Naive B cell (primary cell): Measurements from ENCODE around the gene FGF7. TPM values are rescaled to one million over a fixed set of nuclear protein-coding genes. Genes with fewer than 3 reads are reported as not detected.
"Not testable (repeated sequence)": the region's sequence is repeated elsewhere in the genome, so short reads cannot be mapped to it uniquely, and the experiment has no call there.

Source experiments
- ATAC-seq, 2 donors: fragments of 150-1000 bp; cut with Tn5 transposase; 2 replicates each; pipeline ENCODE4 v1.10.0; 2021; ENCODE audit warnings: low read depth in 2 of 2, mild to moderate bottlenecking in 2 of 2, moderate library complexity in 2 of 2
- DNase-seq: peaks from one replicate; pipeline ENCODE4 v3.0.0; 2022
- H3K27ac Mint-ChIP-seq, 6 donors: one replicate each; pipeline ENCODE4 v1.8.0; 2020 to 2022; ENCODE audit warnings: mild to moderate bottlenecking in 6 of 6, mixed read lengths in 6 of 6, moderate library complexity in 5 of 6, inconsistent platforms in 2 of 6
- H3K27me3 Mint-ChIP-seq, 3 donors: one replicate each; pipeline ENCODE4 v1.8.0; 2021 to 2022; ENCODE audit warnings: mixed read lengths in 3 of 3, mild to moderate bottlenecking in 1 of 3
- H3K36me3 Mint-ChIP-seq, 2 donors: one replicate each; pipeline ENCODE4 v1.8.0; 2020 to 2022; ENCODE audit warnings: mixed read lengths in 2 of 2, inconsistent platforms in 1 of 2, mild to moderate bottlenecking in 1 of 2
- H3K4me1 Mint-ChIP-seq, 3 donors: one replicate each; pipeline ENCODE4 v1.8.0; 2020 to 2022; ENCODE audit warnings: mixed read lengths in 3 of 3, inconsistent platforms in 1 of 3, mild to moderate bottlenecking in 1 of 3, moderate library complexity in 1 of 3
- H3K4me3 Mint-ChIP-seq, 8 donors: one replicate each; pipeline ENCODE4 v1.8.0; 2020 to 2022; ENCODE audit warnings: mild to moderate bottlenecking in 8 of 8, mixed read lengths in 8 of 8, moderate library complexity in 8 of 8, inconsistent platforms in 2 of 8
- H3K9me3 Mint-ChIP-seq, 7 donors: one replicate each; pipeline ENCODE4 v1.8.0; 2020 to 2022; ENCODE audit warnings: mixed read lengths in 7 of 7, mild to moderate bottlenecking in 5 of 7, inconsistent platforms in 2 of 7, moderate library complexity in 1 of 7
- polyA plus RNA-seq, 6 donors: library from polyadenylated mRNA; unstranded; fragments of 300-500 nt; fragmentation: Illumina TruSeq; gene quantifications; one replicate each; pipeline ENCODE4 v1.2.3, GENCODE V29; 2021; ENCODE audit warnings: low read depth in 6 of 6

Gene FGF7
- polyA plus RNA-seq, 6 donors from 2014 or later, result not detected

DNA sequence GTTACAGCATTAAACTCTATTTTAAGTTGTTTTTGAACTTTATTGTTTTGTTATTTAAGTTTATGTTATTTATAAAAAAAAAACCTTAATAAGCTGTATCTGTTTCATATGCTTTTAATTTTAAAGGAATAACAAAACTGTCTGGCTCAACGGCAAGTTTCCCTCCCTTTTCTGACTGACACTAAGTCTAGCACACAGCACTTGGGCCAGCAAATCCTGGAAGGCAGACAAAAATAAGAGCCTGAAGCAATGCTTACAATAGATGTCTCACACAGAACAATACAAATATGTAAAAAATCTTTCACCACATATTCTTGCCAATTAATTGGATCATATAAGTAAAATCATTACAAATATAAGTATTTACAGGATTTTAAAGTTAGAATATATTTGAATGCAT lies 62.4 kb downstream of the FGF7 start:
- not testable (repeated sequence) for H3K27me3 Mint-ChIP-seq, H3K4me1 Mint-ChIP-seq, H3K9me3 Mint-ChIP-seq, DNase-seq, H3K36me3 Mint-ChIP-seq, H3K27ac Mint-ChIP-seq, ATAC-seq, H3K4me3 Mint-ChIP-seq

DNA sequence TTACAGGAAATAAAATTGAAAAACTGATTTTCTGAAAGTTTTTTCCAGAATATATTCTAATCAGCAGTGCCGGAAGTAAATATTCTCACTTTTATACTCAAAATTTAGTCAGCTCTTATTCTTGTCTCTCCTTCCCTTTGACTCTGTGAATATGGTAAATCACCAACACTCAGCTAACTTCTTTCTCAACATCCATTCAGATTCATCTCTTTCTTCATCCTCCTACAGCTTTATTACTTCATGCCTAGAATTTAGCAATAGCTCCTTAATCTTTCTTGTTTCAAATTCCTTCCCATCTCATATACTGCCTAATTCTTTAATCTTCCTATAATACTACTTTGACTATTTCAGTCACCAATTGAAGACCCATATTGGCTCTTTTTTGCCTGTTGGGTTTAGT lies 67.9 kb downstream of the FGF7 start:
- Mint-ChIP-seq H3K4me1 (no peaks in the 10 kb centered on the region), H3K27ac (no peak overlapping the region), H3K4me3 (no peak overlapping the region), H3K9me3 (no peaks in the 10 kb centered on the region), H3K27me3 (no peaks in the 10 kb centered on the region), H3K36me3 (no peaks in the 10 kb centered on the region)
- DNase-seq, result no peak
- no peak for ATAC-seq

DNA sequence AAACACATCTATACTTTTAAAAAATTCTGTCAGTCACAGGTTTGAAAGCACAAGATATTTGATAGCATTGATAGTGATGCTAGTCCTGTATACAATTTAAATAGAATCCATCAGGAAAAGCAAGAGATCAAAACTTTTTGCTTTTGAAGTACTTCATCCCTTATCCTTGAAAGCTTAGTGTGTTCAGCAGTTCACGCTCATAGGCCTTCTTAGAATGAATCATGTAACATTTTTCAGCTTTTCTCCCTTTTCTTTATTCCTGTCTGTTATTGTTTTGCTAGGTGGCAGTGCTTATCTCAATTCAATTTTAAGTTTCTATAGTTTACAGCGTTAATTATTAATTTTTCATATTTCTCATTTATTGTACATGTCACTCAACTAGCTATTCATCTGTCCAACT lies 69.1 kb downstream of the FGF7 start:
- no peak overlapping the region for H3K4me3 Mint-ChIP-seq
- no peak for DNase-seq
- H3K27me3 Mint-ChIP-seq, result peaks cover 0 to 4% (median 0%) of the 10 kb centered on the region in 3 donors
- H3K36me3 Mint-ChIP-seq, result no peaks in the 10 kb centered on the region
- ATAC-seq, result no peak
- no peaks in the 10 kb centered on the region for H3K9me3 Mint-ChIP-seq
- no peak overlapping the region for H3K27ac Mint-ChIP-seq
- no peaks in the 10 kb centered on the region for H3K4me1 Mint-ChIP-seq

GRCh38 chr15:49492830-49493229 lies 69.8 kb downstream of the FGF7 start:
- H3K4me1 Mint-ChIP-seq, result no peaks in the 10 kb centered on the region
- no peaks in the 10 kb centered on the region for H3K36me3 Mint-ChIP-seq
- ATAC-seq (no peak), DNase-seq (no peak)
- H3K27me3 Mint-ChIP-seq, result peaks cover 0 to 4% (median 0%) of the 10 kb centered on the region in 3 donors
- no peak overlapping the region for H3K27ac Mint-ChIP-seq
- H3K4me3 Mint-ChIP-seq, result no peak overlapping the region
- H3K9me3 Mint-ChIP-seq, result no peaks in the 10 kb centered on the region

GRCh38 chr15:49494842-49495241 lies 71.8 kb downstream of the FGF7 start:
- Mint-ChIP-seq H3K36me3 (no peaks in the 10 kb centered on the region), H3K4me1 (no peaks in the 10 kb centered on the region), H3K27ac (no peak overlapping the region), H3K9me3 (no peaks in the 10 kb centered on the region), H3K27me3 (peaks cover 0 to 4% (median 0%) of the 10 kb centered on the region in 3 donors), H3K4me3 (no peak overlapping the region)
- DNase-seq, result no peak
- ATAC-seq, result no peak

DNA sequence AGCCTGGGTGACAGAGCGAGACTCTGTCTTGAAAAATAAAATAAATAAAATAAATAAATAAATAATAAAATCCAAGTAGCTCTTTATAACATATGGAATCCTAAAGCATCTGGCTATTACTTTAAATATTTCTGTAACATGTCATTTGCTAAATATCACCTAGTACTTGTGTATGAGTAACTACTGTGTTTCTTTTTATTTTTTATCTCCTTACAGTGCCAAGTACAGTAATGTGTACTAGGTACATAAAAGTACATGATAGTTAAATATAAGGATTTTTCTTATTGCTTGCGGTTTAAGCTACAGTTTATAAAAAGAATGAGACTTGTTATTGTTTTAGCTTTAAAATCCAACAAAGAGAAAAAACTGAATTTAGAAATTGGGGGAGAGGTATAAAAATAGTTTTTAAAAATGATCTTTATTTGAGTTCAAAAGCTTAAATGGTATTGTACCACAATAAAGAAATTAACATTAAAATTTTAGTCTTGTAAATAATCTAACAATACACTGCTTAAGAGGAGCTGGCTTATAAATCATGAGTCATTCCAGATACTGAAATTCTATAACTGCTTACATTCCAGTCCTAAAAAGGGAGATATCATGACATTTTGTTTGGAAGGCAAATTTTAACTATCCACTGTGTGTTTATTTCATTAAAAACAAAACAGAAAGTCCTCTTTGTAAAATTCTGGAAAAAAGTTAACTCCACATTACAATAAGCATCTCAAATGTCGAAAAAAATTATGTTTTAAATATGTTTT lies 73.1 kb downstream of the FGF7 start:
- H3K9me3 Mint-ChIP-seq, result peaks cover 2 to 5% (median 4%) of the 10 kb centered on the region in 7 donors
- ATAC-seq (no peak), DNase-seq (no peak)
- no peak overlapping the region for H3K4me3 Mint-ChIP-seq
- H3K27ac Mint-ChIP-seq, result no peak overlapping the region
- no peaks in the 10 kb centered on the region for H3K4me1 Mint-ChIP-seq
- peaks cover 0 to 4% (median 0%) of the 10 kb centered on the region in 3 donors for H3K27me3 Mint-ChIP-seq
- H3K36me3 Mint-ChIP-seq, result peaks cover 0 to 6% of the 10 kb centered on the region in 2 donors

GRCh38 chr15:49501586-49501985 lies 78.5 kb downstream of the FGF7 start:
- DNase-seq (no peak), ATAC-seq (no peak)
- no peak overlapping the region for H3K4me3 Mint-ChIP-seq
- H3K9me3 Mint-ChIP-seq, result peaks cover 10 to 24% (median 12%) of the 10 kb centered on the region in 7 donors
- peaks cover 3 to 11% of the 10 kb centered on the region in 2 donors for H3K36me3 Mint-ChIP-seq
- peaks cover 0 to 4% (median 0%) of the 10 kb centered on the region in 3 donors for H3K27me3 Mint-ChIP-seq
- no peak overlapping the region for H3K27ac Mint-ChIP-seq
- no peaks in the 10 kb centered on the region for H3K4me1 Mint-ChIP-seq

- Mint-ChIP-seq H3K27ac (no peak overlapping the region), H3K4me1 (no peaks in the 10 kb centered on the region), H3K36me3 (peaks cover 3% of the 10 kb centered on the region in 2 donors), H3K4me3 (no peak overlapping the region), H3K9me3 (peaks cover 5 to 17% (median 9%) of the 10 kb centered on the region in 7 donors), H3K27me3 (no peaks in the 10 kb centered on the region)
- no peak for DNase-seq
- no peak for ATAC-seq
Observed at GRCh38 chr15:49506341-49506740, 83.3 kb downstream of the FGF7 start.

- H3K27ac Mint-ChIP-seq, result no peak overlapping the region
- H3K9me3 Mint-ChIP-seq, result peaks cover 5 to 9% (median 8%) of the 10 kb centered on the region in 7 donors
- ATAC-seq (no peak), DNase-seq (no peak)
- no peak overlapping the region for H3K4me3 Mint-ChIP-seq
- H3K27me3 Mint-ChIP-seq, result no peaks in the 10 kb centered on the region
- H3K36me3 Mint-ChIP-seq, result peaks cover 0 to 3% of the 10 kb centered on the region in 2 donors
- H3K4me1 Mint-ChIP-seq, result no peaks in the 10 kb centered on the region
Observed at GRCh38 chr15:49507261-49507660, 84.2 kb downstream of the FGF7 start.

DNA sequence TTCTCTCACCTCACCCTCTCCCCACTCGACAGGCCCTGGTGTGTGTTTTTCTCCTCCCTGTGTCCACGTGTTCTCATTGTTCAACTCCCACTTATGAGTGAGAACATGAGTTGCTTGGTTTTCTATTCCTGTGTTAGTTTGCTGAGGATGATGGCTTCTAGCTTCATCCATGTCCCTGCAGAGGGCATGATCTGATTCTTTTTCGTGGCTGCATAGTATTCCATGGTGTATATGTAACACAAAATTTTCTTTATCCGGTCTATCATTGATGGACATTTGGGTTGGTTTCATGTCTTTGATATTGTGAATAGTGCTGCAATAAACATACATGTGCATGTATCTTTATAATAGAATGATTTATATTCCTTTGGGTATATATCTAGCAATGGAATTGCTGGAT lies 89.7 kb downstream of the FGF7 start:
- ATAC-seq, H3K27me3 Mint-ChIP-seq, H3K27ac Mint-ChIP-seq, DNase-seq, H3K4me1 Mint-ChIP-seq, H3K9me3 Mint-ChIP-seq, H3K36me3 Mint-ChIP-seq, H3K4me3 Mint-ChIP-seq: not testable (repeated sequence)

DNA sequence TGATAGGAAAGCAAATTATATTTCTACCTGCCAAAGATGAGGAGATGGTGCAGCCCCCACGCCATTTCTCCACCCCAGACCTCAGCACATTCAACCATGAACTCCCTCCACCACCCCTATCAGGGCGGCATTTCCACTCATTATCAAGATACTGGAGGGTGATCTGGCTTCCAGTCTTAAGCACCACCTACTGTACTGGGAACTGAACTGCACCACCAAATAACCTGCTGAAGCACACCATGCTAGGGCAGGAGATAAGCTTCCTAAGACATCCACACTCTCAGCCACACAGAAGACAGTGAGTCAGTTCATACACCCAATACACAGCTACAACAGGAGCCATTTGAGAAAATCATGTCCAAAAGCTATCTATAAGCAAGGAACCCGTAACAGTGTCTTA lies 98.8 kb downstream of the FGF7 start:
- H3K4me3 Mint-ChIP-seq, result no peak overlapping the region
- DNase-seq, result no peak
- H3K4me1 Mint-ChIP-seq, result no peaks in the 10 kb centered on the region
- H3K36me3 Mint-ChIP-seq, result peaks cover 34% of the 10 kb centered on the region in 2 donors
- H3K27ac Mint-ChIP-seq, result no peak overlapping the region
- H3K9me3 Mint-ChIP-seq, result peaks cover 14 to 72% (median 32%) of the 10 kb centered on the region in 7 donors
- ATAC-seq, result no peak
- H3K27me3 Mint-ChIP-seq, result peaks cover 8 to 27% (median 12%) of the 10 kb centered on the region in 3 donors

DNA sequence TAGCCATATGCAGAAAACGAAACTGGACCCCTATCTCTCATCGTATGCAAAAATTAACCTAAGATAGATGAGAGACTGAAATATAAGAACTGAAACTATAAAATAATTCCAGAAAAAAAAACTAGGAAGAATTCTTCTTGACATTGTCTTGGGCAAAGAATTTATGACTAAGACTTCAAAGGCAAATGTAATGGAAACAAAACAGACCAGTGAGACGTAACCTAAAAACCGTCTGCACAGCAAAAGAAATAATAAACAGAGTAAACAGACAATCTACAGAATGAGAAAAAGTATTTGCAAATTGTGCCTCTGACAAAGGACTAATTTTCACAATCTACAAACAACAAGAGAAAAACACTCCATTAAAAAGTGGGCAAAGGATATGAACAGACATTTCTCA lies 105.2 kb downstream of the FGF7 start:
- peaks cover 5 to 31% (median 15%) of the 10 kb centered on the region in 7 donors for H3K9me3 Mint-ChIP-seq
- H3K27ac Mint-ChIP-seq, result no peak overlapping the region
- peaks cover 7 to 21% of the 10 kb centered on the region in 2 donors for H3K36me3 Mint-ChIP-seq
- ATAC-seq (no peak), DNase-seq (no peak)
- H3K4me3 Mint-ChIP-seq, result no peak overlapping the region
- H3K4me1 Mint-ChIP-seq, result no peaks in the 10 kb centered on the region
- H3K27me3 Mint-ChIP-seq, result peaks cover 0 to 19% (median 5%) of the 10 kb centered on the region in 3 donors

- peaks cover 1 to 13% (median 3%) of the 10 kb centered on the region in 3 donors for H3K27me3 Mint-ChIP-seq
- no peaks in the 10 kb centered on the region for H3K4me1 Mint-ChIP-seq
- no peak overlapping the region for H3K4me3 Mint-ChIP-seq
- no peak overlapping the region for H3K27ac Mint-ChIP-seq
- DNase-seq, result no peak
- H3K36me3 Mint-ChIP-seq, result peaks cover 0 to 22% of the 10 kb centered on the region in 2 donors
- H3K9me3 Mint-ChIP-seq, result peaks cover 6 to 39% (median 20%) of the 10 kb centered on the region in 7 donors
- ATAC-seq, result no peak
Observed at GRCh38 chr15:49530092-49530491, 107.0 kb downstream of the FGF7 start.
